Ishikawa (cell line): ENCODE results near the gene AP5S1.
A peak's percentile ranks its signal among the peaks of the same experiment; 100 is the strongest.

Source experiments
- CREB1 ChIP-seq: IDR thresholded peaks from 2 replicates; pipeline ENCODE4 v1.6.1; 2012; ENCODE audit warnings: low read depth
- EGR1 ChIP-seq: IDR thresholded peaks from 2 replicates; pipeline ENCODE4 v1.6.1; 2012
- EP300 ChIP-seq: IDR thresholded peaks from 2 replicates; pipeline ENCODE4 v1.6.1; 2012; ENCODE audit warnings: borderline replicate concordance
- MAX ChIP-seq: IDR thresholded peaks from 2 replicates; pipeline ENCODE4 v1.6.1; 2012
- RAD21 ChIP-seq: IDR thresholded peaks from 2 replicates; pipeline ENCODE4 v1.6.1; 2012; ENCODE audit warnings: low read depth
- REST ChIP-seq: IDR thresholded peaks from 2 replicates; pipeline ENCODE4 v1.6.1; 2012; ENCODE audit warnings: low read depth, mild to moderate bottlenecking
- TAF1 ChIP-seq: IDR thresholded peaks from 2 replicates; pipeline ENCODE4 v1.6.1; 2012; ENCODE audit warnings: low read depth, mild to moderate bottlenecking
- TCF12 ChIP-seq: IDR thresholded peaks from 2 replicates; pipeline ENCODE4 v1.6.1; 2012; ENCODE audit warnings: low read depth
- TEAD4 ChIP-seq: IDR thresholded peaks from 2 replicates; pipeline ENCODE4 v1.6.1; 2012
- YY1 ChIP-seq: IDR thresholded peaks from 2 replicates; pipeline ENCODE4 v1.6.1; 2012; ENCODE audit warnings: low read depth
- ZBTB7A ChIP-seq: IDR thresholded peaks from 2 replicates; pipeline ENCODE4 v1.6.1; 2012; ENCODE audit warnings: low read depth

- TF ChIP-seq REST, result 0 out of 2 replicates have a peak, but pooled peaks have one; percentile 20
- no peak for TF ChIP-seq EGR1
- peak; percentile 78 for TF ChIP-seq TAF1
- TF ChIP-seq MAX, result peak; percentile 35
- no peak for TF ChIP-seq RAD21
- TF ChIP-seq ZBTB7A, result peak; percentile 99
- TF ChIP-seq CREB1, result no peak
- TF ChIP-seq YY1, result peak; percentile 25; the same call in 1 of the 2 replicates
- TF ChIP-seq TCF12, result no peak
- no peak for TF ChIP-seq TEAD4
- no peak for TF ChIP-seq EP300
These were observed 26.5 kb downstream of the AP5S1 start, which contains the start of gene MAVS for GRCh38 chr20:3846740-3847428.
